HG03025 (cell line): Measurements from ENCODE around the gene TMPRSS13.
"Not testable (repeated sequence)": the region's sequence is repeated elsewhere in the genome, so short reads cannot be mapped to it uniquely, and the experiment has no call there.

Experiments
- ATAC-seq: cut with Tn5 transposase; IDR thresholded peaks from one replicate; pipeline ENCODE4 v1.9.1; 2021; ENCODE audit warnings: mild to moderate bottlenecking, moderate library complexity; ENCODE audit not compliant: unreplicated experiment, low FRiP score

The TMPRSS13 gene

GRCh38 chr11:117950993-117951961 is 22.1 kb upstream of the TMPRSS13 start:
- ATAC-seq: no peak

DNA sequence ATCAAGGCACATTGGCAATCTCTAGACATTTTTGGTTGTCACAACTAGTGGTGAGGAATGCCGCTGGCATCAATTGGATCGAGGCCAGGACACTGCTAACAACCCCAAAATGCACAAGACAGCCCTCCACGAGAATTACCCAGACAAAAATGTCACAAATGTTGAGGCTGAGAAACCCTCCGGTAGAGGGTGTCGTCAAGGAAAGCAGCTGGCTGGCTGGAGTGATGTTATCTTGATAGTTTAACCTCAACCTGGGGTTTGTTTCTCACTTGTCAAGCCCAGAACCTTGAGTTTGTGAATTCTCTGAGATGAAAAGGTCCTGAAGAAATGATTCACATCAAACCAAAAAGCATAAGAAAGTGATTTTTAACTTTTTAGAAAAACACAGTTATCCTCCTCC is 21.1 kb upstream of the TMPRSS13 start:
- ATAC-seq: no peak

DNA sequence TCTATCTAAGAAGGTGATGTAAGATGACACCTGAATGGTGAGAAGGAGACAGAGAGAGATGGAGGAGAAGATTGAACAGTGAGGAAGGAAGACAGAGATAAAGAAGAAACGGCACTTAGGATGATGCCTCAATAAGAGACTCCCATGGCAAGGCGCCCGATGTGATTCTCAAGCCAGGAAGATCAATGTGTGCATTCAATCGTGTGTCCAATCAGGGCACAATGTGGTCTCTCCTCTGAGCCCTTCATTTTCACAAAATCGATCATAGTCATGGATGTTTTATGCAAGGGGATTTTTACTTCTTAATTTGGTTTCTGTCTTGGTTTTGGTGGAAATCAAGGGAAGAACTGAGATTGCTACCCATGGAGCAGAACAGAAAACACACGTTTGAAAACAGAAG is 19.9 kb upstream of the TMPRSS13 start:
- no peak for ATAC-seq

DNA sequence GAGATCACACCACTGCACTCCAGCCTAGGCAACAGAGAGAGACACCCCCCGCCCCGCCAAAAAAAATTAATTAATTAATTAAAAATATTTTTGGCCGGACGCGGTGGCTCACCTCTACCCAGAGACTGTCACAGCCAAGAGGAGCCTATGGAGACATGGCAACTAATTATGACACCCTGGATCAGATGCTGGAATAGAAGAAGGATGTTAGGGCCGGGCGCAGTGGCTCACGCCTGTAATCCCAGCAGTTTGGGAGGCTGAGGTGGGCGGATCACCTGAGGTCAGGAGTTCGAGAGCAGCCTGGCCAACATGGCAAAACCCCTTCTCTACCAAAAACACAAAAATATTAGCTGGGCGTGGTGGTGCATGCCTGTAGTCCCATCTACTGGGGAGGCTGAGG is 19.3 kb upstream of the TMPRSS13 start:
- ATAC-seq: not testable (repeated sequence)

- ATAC-seq: not testable (repeated sequence)
Measured at GRCh38 chr11:117947751-117948150, 18.5 kb upstream of the TMPRSS13 start.

DNA sequence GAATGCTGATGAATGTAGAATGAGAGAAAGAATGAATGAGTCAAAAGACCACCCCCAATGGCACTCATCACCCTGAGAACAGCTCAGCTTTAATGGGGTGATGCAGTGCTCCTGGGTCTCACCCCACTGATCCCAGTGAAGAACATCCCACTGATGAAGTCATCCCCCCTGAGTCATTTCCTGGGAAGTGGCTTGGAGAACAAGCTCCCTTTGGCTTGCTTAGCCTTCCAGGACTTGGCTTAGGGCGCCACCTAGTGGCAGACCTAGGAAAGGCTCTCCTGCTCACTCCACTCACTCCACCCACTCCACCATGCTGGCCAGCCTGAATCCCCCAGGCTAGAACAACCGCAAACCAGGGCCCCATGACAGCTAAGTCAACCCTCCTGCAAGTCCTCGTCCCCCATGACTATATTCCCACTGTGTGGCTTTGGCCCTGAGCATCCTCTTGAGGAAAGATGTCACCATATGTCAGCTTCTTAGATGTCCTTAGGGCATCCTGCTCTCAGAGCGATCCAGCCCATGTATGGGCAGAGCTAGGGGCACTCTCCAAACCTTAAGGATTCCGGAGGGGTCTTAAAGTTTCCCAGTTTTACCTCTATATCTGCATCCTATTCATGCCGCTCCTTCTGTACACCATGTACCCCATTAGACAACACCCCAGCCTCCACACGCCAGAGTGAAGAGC is 17.8 kb upstream of the TMPRSS13 start:
- no peak for ATAC-seq

GRCh38 chr11:117946156-117946841 is 17.1 kb upstream of the TMPRSS13 start:
- no peak for ATAC-seq

- ATAC-seq: no peak
Measured at GRCh38 chr11:117945047-117945810, 16.0 kb upstream of the TMPRSS13 start.

- no peak for ATAC-seq
Measured at GRCh38 chr11:117944554-117944953, 15.4 kb upstream of the TMPRSS13 start.

- no peak for ATAC-seq
Measured at GRCh38 chr11:117941976-117942654, 12.9 kb upstream of the TMPRSS13 start.

DNA sequence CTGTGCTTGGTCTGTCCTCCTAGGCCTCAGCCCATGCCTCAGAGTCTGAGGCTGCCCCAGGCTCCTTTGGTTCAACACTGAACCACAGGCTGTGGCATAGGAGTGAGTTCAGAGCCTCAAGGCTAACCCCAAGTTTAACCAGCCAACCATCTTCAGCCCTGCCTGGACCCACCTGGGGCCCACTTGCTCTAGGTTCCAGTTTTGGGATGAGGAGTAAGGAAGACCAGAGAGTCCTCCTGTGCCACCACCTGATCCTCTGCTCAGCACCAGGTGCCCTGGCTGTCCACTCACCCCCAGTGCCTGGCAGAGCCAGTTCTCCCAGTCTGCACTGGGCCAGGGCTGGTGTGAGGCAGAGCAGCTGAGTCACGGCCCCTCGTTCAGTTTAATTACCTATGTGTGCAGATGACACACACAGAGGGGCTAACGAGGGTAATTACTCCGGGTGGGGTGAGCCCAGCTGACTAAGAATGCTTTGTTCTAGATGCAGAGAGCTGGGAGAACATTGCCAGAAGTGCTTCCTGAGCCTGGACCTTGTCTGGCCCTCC is 12.0 kb upstream of the TMPRSS13 start:
- ATAC-seq: no peak

GRCh38 chr11:117940736-117941135 is 11.5 kb upstream of the TMPRSS13 start:
- ATAC-seq: no peak

GRCh38 chr11:117936973-117937372 is 7.8 kb upstream of the TMPRSS13 start:
- no peak for ATAC-seq

GRCh38 chr11:117934526-117935307 is 5.5 kb upstream of the TMPRSS13 start:
- no peak for ATAC-seq

DNA sequence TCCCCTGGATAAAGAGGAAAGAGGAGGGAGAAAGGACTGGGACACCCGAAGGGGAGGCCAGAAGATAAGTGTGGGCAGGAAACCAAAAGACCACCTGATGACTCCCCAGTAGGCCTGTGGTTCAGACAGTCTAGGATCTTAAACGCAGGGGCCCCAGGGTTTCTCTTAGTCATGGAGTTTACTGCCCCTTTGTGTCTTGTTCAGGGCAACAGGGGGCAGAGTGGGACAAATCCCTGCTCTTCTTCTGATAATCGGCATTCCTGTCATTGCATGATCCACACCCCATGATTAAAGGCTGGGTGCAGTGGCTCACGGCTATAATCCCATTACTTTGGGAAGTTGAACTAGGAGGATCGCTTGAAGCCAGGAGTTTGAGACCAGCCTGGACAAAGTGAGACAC is 4.7 kb upstream of the TMPRSS13 start:
- no peak for ATAC-seq

GRCh38 chr11:117933475-117933874 is 4.3 kb upstream of the TMPRSS13 start:
- ATAC-seq: no peak

DNA sequence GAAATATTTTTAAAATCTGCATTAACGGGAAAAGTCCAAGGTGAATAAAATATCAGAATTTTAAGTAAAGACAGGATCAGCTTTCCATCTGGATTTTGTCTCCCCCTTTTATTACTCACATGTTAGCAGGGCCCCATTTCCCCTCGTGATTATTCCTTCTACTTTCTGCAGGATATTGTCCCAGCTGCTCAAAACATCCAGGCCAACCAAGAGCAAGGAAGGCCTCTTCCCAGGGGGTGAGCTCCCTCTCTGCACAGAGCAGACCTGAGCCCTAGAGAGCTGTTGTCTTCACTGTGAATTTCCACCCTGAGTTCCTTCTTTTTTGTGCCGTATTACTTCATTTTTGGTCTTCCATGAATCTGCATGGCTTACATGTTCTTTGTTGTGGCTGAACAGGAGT is 3.7 kb upstream of the TMPRSS13 start:
- no peak for ATAC-seq

DNA sequence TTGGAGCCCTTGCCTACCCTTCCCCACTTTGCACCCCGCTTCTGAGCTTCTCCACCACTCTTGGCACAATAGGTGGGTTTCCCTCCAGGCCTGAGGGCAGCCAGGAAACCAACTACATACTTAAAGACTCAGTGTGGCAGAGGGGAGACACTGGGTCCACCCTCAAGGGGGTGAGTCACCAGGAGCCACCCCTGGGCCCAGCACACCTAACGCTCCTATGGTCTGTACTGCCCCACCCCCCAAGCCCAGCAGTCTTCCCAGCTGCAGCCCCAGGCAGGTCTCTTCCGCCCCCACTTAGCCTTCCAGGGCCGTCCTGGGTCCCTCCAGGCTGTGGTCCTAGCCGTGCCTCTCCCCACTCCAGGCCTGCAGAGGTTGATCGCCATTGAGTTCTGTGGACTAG is 3.2 kb upstream of the TMPRSS13 start:
- ATAC-seq: no peak

DNA sequence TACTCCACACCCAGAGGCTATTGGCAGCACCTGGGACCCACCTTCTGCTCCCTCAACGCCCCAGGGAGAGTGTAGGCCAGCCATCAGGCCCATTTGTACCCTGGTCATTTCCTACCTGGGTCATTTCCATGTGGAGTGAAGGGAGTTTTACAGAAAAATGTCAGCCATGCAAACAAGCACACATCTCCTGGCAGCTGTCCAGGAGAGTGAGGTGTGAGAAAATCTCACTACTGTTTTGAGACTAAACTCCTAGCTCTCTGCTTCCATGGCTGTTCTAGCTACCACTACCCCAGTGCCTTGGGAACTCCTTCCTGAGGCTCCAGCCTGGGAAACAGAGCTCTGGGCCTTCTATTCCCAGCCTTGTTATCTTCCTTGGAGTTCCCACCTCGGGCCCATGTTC is 2.8 kb upstream of the TMPRSS13 start:
- no peak for ATAC-seq
